H9 (cell line): ENCODE measurements around the gene ZPR1. TPM values are rescaled to one million over a fixed set of nuclear protein-coding genes. Genes with fewer than 3 reads are reported as not detected.

Experiments
- DNase-seq: peaks from one replicate; pipeline ENCODE4 v3.0.0-alpha.2; 2017
- H2AFZ ChIP-seq: one replicate; pipeline ENCODE4 v1.6.1; 2013; ENCODE audit warnings: mild to moderate bottlenecking, low read length, control low read depth, moderate library complexity
- H2AK5ac ChIP-seq: 2 replicates; pipeline ENCODE4 v1.6.1; 2013; ENCODE audit warnings: low read length, control low read depth, mixed read lengths; ENCODE audit not compliant: insufficient read length
- H2BK120ac ChIP-seq: one replicate; pipeline ENCODE4 v1.6.1; 2013; ENCODE audit warnings: low read depth, mild to moderate bottlenecking, low read length, control low read depth, inconsistent platforms; ENCODE audit not compliant: poor library complexity, severe bottlenecking
- H2BK12ac ChIP-seq: 2 replicates; pipeline ENCODE4 v1.6.1; 2013; ENCODE audit warnings: low read length, control low read depth, mixed read lengths, low read depth; ENCODE audit not compliant: insufficient read length
- H2BK15ac ChIP-seq: 2 replicates; pipeline ENCODE4 v1.6.1; 2013; ENCODE audit warnings: low read depth, low read length, control low read depth
- H2BK20ac ChIP-seq: one replicate; pipeline ENCODE4 v1.6.1; 2013; ENCODE audit warnings: low read depth, mild to moderate bottlenecking, low read length, control low read depth, inconsistent platforms; ENCODE audit not compliant: poor library complexity, severe bottlenecking
- H2BK5ac ChIP-seq: 2 replicates; pipeline ENCODE4 v1.6.1; 2013; ENCODE audit warnings: low read length, control low read depth, mixed read lengths; ENCODE audit not compliant: insufficient read length
- H3K14ac ChIP-seq: 2 replicates; pipeline ENCODE4 v1.6.1; 2013; ENCODE audit warnings: low read length, control low read depth; ENCODE audit not compliant: insufficient read depth
- H3K18ac ChIP-seq: 2 replicates; pipeline ENCODE4 v1.6.1; 2013; ENCODE audit warnings: low read depth, mild to moderate bottlenecking, mixed read lengths, low read length, control low read depth; ENCODE audit not compliant: insufficient read length
- H3K23ac ChIP-seq: 2 replicates; pipeline ENCODE4 v1.6.1; 2013; ENCODE audit warnings: low read length, control low read depth, mixed read lengths, low read depth; ENCODE audit not compliant: insufficient read length
- H3K23me2 ChIP-seq: 2 replicates; pipeline ENCODE4 v1.6.1; 2013; ENCODE audit warnings: low read depth, mild to moderate bottlenecking, mixed read lengths, low read length, control low read depth; ENCODE audit not compliant: insufficient read length, poor library complexity, severe bottlenecking
- H3K27ac ChIP-seq: 2 replicates; pipeline ENCODE4 v1.5.1; 2013; ENCODE audit warnings: low read length, control low read depth, mixed read lengths, low read depth; ENCODE audit not compliant: insufficient read length
- H3K27me3 ChIP-seq: 2 replicates; pipeline ENCODE4 v1.6.1; 2013; ENCODE audit warnings: low read length, control low read depth, inconsistent platforms; ENCODE audit not compliant: insufficient read depth
- H3K4ac ChIP-seq: 2 replicates; pipeline ENCODE4 v1.6.1; 2013; ENCODE audit warnings: low read depth, mild to moderate bottlenecking, control low read depth, inconsistent platforms, low read length, moderate library complexity
- H3K4me1 ChIP-seq: 2 replicates; pipeline ENCODE4 v1.6.1; 2013; ENCODE audit warnings: low read length, control low read depth, inconsistent platforms; ENCODE audit not compliant: insufficient read depth
- H3K4me2 ChIP-seq: 2 replicates; pipeline ENCODE4 v1.6.1; 2013; ENCODE audit warnings: low read length, control low read depth, mixed read lengths; ENCODE audit not compliant: insufficient read length, insufficient read depth
- H3K56ac ChIP-seq: 2 replicates; pipeline ENCODE4 v1.6.1; 2013; ENCODE audit warnings: low read depth, mild to moderate bottlenecking, mixed read lengths, low read length, control low read depth; ENCODE audit not compliant: insufficient read length
- H3K79me1 ChIP-seq: 2 replicates; pipeline ENCODE4 v1.6.1; 2013; ENCODE audit warnings: low read depth, mild to moderate bottlenecking, moderate library complexity, low read length, control low read depth, inconsistent platforms; ENCODE audit not compliant: insufficient read depth, poor library complexity, severe bottlenecking
- H3K79me2 ChIP-seq: 2 replicates; pipeline ENCODE4 v1.6.1; 2013; ENCODE audit warnings: low read length, control low read depth, inconsistent platforms; ENCODE audit not compliant: insufficient read depth
- H3K9ac ChIP-seq: 2 replicates; pipeline ENCODE4 v1.6.1; 2013; ENCODE audit warnings: low read length, control low read depth, mixed read lengths; ENCODE audit not compliant: insufficient read length; ENCODE audit errors: extremely low read depth
- H3K9me3 ChIP-seq: one replicate; pipeline ENCODE4 v1.6.1; 2013; ENCODE audit warnings: low read depth, low read length, inconsistent platforms; ENCODE audit not compliant: control insufficient read depth
- H3T11ph ChIP-seq: one replicate; pipeline ENCODE4 v1.6.1; 2013; ENCODE audit warnings: mild to moderate bottlenecking, low read length, control low read depth, inconsistent platforms
- H4K20me1 ChIP-seq: one replicate; pipeline ENCODE4 v1.6.1; 2013; ENCODE audit not compliant: control insufficient read depth, insufficient read length, insufficient read depth
- H4K5ac ChIP-seq: 2 replicates; pipeline ENCODE4 v1.6.1; 2013; ENCODE audit warnings: low read depth, mild to moderate bottlenecking, mixed read lengths, low read length, control low read depth; ENCODE audit not compliant: insufficient read length
- H4K8ac ChIP-seq: replicated peaks from 2 replicates; pipeline ENCODE4 v1.6.1; 2013; ENCODE audit warnings: low read length, control low read depth, mixed read lengths, low read depth; ENCODE audit not compliant: insufficient read length
- H4K91ac ChIP-seq: 2 replicates; pipeline ENCODE4 v1.6.1; 2013; ENCODE audit warnings: low read depth, mild to moderate bottlenecking, moderate library complexity, mixed read lengths, low read length, control low read depth; ENCODE audit not compliant: insufficient read length
- H3K27ac Mint-ChIP-seq, 3 experiments: 2 replicates in 2 of 3; 3 replicates in 1 of 3; pipeline ENCODE4 v1.8.0; 2020 to 2021; ENCODE audit warnings: mixed read lengths in 3 of 3, mild to moderate bottlenecking in 1 of 3, moderate library complexity in 1 of 3
- H3K27me3 Mint-ChIP-seq: 2 replicates; pipeline ENCODE4 v1.8.0; 2021; ENCODE audit warnings: low read depth, mild to moderate bottlenecking, moderate library complexity, mixed read lengths
- H3K36me3 Mint-ChIP-seq, 3 experiments: 2 replicates in 2 of 3; 3 replicates in 1 of 3; pipeline ENCODE4 v1.8.0; 2020 to 2021; ENCODE audit warnings: low read depth in 3 of 3, mixed read lengths in 3 of 3; ENCODE audit not compliant: insufficient read depth in 1 of 3
- H3K4me1 Mint-ChIP-seq, 2 experiments: 2 replicates each; pipeline ENCODE4 v1.8.0; 2020; ENCODE audit warnings: mixed read lengths in 2 of 2
- H3K4me3 Mint-ChIP-seq, 2 experiments: 2 replicates in 1 of 2; 3 replicates in 1 of 2; pipeline ENCODE4 v1.8.0; 2020 to 2021; ENCODE audit warnings: mild to moderate bottlenecking in 2 of 2, mixed read lengths in 2 of 2, moderate library complexity in 1 of 2
- H3K9me3 Mint-ChIP-seq, 2 experiments: 2 replicates in 1 of 2; 3 replicates in 1 of 2; pipeline ENCODE4 v1.8.0; 2020; ENCODE audit warnings: mild to moderate bottlenecking in 2 of 2, mixed read lengths in 2 of 2, moderate library complexity in 1 of 2
- CTCF ChIP-seq: fragments of 200-600 bp; sonication (generic); conservative IDR thresholded peaks from 3 replicates; pipeline ENCODE4 v1.8.0; 2021; ENCODE audit warnings: antibody characterized with exemption, mild to moderate bottlenecking
- WGBS: extraction: QIAGEN DNeasy Blood & Tissue Kit; methylation state at CpG from one replicate; pipeline ENCODE4 v1.1.7; 2013; ENCODE audit warnings: missing lambda C conversion rate, low lambda C conversion rate, mixed read lengths; ENCODE audit not compliant: insufficient read length; ENCODE audit errors: extremely low coverage; 5-methylcytosine and 5-hydroxymethylcytosine counted together
- total RNA-seq: library from RNA; stranded (reverse); gene quantifications from 2 replicates; pipeline ENCODE4 v1.2.1, GENCODE V29; 2021

The ZPR1 gene
- total RNA-seq, 1 experiment from 2014 or later, result 82.0 TPM

- H2BK15ac ChIP-seq, result no peak overlapping the region
- H2BK120ac ChIP-seq, result no peak overlapping the region
- Mint-ChIP-seq H3K27me3 (no peaks in the 10 kb centered on the region; the same call in 1 of the 2 replicates), H3K9me3 (no peaks in the 10 kb centered on the region), H3K36me3 (no peaks in the 10 kb centered on the region), H3K4me3 (no peak overlapping the region), H3K27ac (no peak overlapping the region), H3K4me1 (no peaks in the 10 kb centered on the region)
- no peak for TF ChIP-seq CTCF
- no peak overlapping the region for H4K8ac ChIP-seq
- H2BK5ac ChIP-seq, result no peak overlapping the region
- no peaks in the 10 kb centered on the region for H3K79me2 ChIP-seq
- H3K27me3 ChIP-seq, result no peaks in the 10 kb centered on the region
- H3K4me2 ChIP-seq, result no peak overlapping the region
- H3K23ac ChIP-seq, result no peak overlapping the region
- H3K27ac ChIP-seq, result no peak overlapping the region
- H3K18ac ChIP-seq, result no peak overlapping the region
- H4K20me1 ChIP-seq, result no peaks in the 10 kb centered on the region
- H2AK5ac ChIP-seq, result no peak overlapping the region
- no peak overlapping the region for H2BK12ac ChIP-seq
- no peak overlapping the region for H4K91ac ChIP-seq
- WGBS, result no CpG with 5 or more reads among the region's 2 CpGs
- H3K9ac ChIP-seq, result no peak overlapping the region
- H2BK20ac ChIP-seq, result no peak overlapping the region
- no peaks in the 10 kb centered on the region for H3K9me3 ChIP-seq
- no peaks in the 10 kb centered on the region for H3K79me1 ChIP-seq
- no peaks in the 10 kb centered on the region for H3K4me1 ChIP-seq
- H3K14ac ChIP-seq, result no peak overlapping the region
- no peak overlapping the region for H2AFZ ChIP-seq
- no peak for DNase-seq
- H3K4ac ChIP-seq, result no peak overlapping the region
- H4K5ac ChIP-seq, result no peak overlapping the region
- H3T11ph ChIP-seq, result no peak overlapping the region
- H3K23me2 ChIP-seq, result no peaks in the 10 kb centered on the region
- H3K56ac ChIP-seq, result no peak overlapping the region
Measured at GRCh38 chr11:116800610-116801009, 12.8 kb upstream of the ZPR1 start.
